ENCODE data around the gene ABCC11.

- TF ChIP-seq, protein P1, sequence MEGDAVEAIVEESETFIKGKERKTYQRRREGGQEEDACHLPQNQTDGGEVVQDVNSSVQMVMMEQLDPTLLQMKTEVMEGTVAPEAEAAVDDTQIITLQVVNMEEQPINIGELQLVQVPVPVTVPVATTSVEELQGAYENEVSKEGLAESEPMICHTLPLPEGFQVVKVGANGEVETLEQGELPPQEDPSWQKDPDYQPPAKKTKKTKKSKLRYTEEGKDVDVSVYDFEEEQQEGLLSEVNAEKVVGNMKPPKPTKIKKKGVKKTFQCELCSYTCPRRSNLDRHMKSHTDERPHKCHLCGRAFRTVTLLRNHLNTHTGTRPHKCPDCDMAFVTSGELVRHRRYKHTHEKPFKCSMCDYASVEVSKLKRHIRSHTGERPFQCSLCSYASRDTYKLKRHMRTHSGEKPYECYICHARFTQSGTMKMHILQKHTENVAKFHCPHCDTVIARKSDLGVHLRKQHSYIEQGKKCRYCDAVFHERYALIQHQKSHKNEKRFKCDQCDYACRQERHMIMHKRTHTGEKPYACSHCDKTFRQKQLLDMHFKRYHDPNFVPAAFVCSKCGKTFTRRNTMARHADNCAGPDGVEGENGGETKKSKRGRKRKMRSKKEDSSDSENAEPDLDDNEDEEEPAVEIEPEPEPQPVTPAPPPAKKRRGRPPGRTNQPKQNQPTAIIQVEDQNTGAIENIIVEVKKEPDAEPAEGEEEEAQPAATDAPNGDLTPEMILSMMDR (conservative IDR thresholded peaks at IDR 0.05) = no peak
- no peak for TF ChIP-seq ZFX (IDR thresholded peaks at IDR 0.05)
Observed at GRCh38 chr16:48225456-48225855, 21.9 kb downstream of the ABCC11 start.
